ENCODE measurements around the gene FAM20A. TPM values are rescaled to one million over a fixed set of nuclear protein-coding genes. Genes with fewer than 3 reads are reported as not detected.

The FAM20A gene
- total RNA-seq, 6 experiments from 2014 or later, result not detected

GRCh38 chr17:68598545-68598961 is 2.6 kb downstream of the FAM20A start:
- Mint-ChIP-seq H3K27ac (no peak overlapping the region), H3K4me1 (ENCODE audit: low read depth) (peaks cover 10% of the 10 kb centered on the region; the same call in 1 of the 2 replicates)

GRCh38 chr17:68598074-68598473 is 3.1 kb downstream of the FAM20A start:
- Mint-ChIP-seq H3K27ac (no peak overlapping the region), H3K4me1 (ENCODE audit: low read depth) (peaks cover 10% of the 10 kb centered on the region; the same call in 1 of the 2 replicates), H3K36me3 (ENCODE audit: low read depth) (no peaks in the 10 kb centered on the region), H3K9me3 (no peaks in the 10 kb centered on the region), H3K27me3 (ENCODE audit: insufficient read depth) (peaks cover 22% of the 10 kb centered on the region), H3K4me3 (no peak overlapping the region)
- TF ChIP-seq, protein P1, sequence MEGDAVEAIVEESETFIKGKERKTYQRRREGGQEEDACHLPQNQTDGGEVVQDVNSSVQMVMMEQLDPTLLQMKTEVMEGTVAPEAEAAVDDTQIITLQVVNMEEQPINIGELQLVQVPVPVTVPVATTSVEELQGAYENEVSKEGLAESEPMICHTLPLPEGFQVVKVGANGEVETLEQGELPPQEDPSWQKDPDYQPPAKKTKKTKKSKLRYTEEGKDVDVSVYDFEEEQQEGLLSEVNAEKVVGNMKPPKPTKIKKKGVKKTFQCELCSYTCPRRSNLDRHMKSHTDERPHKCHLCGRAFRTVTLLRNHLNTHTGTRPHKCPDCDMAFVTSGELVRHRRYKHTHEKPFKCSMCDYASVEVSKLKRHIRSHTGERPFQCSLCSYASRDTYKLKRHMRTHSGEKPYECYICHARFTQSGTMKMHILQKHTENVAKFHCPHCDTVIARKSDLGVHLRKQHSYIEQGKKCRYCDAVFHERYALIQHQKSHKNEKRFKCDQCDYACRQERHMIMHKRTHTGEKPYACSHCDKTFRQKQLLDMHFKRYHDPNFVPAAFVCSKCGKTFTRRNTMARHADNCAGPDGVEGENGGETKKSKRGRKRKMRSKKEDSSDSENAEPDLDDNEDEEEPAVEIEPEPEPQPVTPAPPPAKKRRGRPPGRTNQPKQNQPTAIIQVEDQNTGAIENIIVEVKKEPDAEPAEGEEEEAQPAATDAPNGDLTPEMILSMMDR (IDR thresholded peaks at IDR 0.05), result no peak
- no peak for DNase-seq

More at GRCh38 chr17:68598545-68598961, 2.6 kb downstream of the FAM20A start:
- TF ChIP-seq, protein P1 (IDR thresholded peaks at IDR 0.05), result no peak
- H3K4me3 Mint-ChIP-seq, result no peak overlapping the region
- H3K36me3 Mint-ChIP-seq (ENCODE audit: low read depth), result no peaks in the 10 kb centered on the region
- H3K27me3 Mint-ChIP-seq (ENCODE audit: insufficient read depth), result peaks cover 25% of the 10 kb centered on the region
- no peaks in the 10 kb centered on the region for H3K9me3 Mint-ChIP-seq
- no peak for DNase-seq

DNA sequence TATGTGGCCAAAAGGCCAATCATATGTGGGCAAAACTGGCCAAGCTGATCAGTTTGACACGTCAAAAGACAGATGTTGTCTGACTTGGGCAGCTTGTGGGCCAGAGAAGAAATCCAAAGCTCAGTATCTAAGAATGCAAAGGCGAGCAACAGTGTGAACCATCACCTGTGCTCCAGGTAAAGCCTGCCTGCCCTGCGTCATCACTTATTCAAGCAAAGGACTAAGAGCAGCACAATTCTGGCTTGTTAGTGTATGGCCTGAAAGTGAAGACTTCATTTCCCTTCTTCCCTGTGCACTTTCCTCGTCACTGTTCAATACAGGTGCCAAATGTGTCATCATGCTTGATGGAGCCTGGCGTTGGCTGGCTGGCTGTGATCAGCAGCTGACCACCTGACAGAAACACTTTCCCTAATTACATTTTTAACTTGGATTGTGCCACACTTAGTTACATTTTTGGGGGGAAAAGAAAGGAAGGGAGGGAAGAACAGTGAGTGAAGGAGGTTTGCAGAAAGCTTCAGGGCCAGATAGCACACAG is 4.7 kb downstream of the FAM20A start:
- H3K4me3 Mint-ChIP-seq, result no peak overlapping the region
- H3K36me3 Mint-ChIP-seq (ENCODE audit: low read depth), result no peaks in the 10 kb centered on the region
- TF ChIP-seq, protein P1 (IDR thresholded peaks at IDR 0.05), result no peak
- H3K27me3 Mint-ChIP-seq (ENCODE audit: insufficient read depth), result peaks cover 16% of the 10 kb centered on the region
- H3K9me3 Mint-ChIP-seq, result no peaks in the 10 kb centered on the region
- H3K4me1 Mint-ChIP-seq (ENCODE audit: low read depth), result peaks cover 10% of the 10 kb centered on the region; the same call in 1 of the 2 replicates
- H3K27ac Mint-ChIP-seq, result no peak overlapping the region
- no peak for DNase-seq

GRCh38 chr17:68595986-68596385 is 5.2 kb downstream of the FAM20A start:
- H3K27me3 Mint-ChIP-seq (ENCODE audit: insufficient read depth), result peaks cover 15% of the 10 kb centered on the region
- peaks cover 10% of the 10 kb centered on the region; the same call in 1 of the 2 replicates for H3K4me1 Mint-ChIP-seq (ENCODE audit: low read depth)
- H3K9me3 Mint-ChIP-seq, result no peaks in the 10 kb centered on the region
- TF ChIP-seq, protein P1 (IDR thresholded peaks at IDR 0.05), result no peak
- H3K36me3 Mint-ChIP-seq (ENCODE audit: low read depth), result no peaks in the 10 kb centered on the region
- no peak overlapping the region for H3K27ac Mint-ChIP-seq
- H3K4me3 Mint-ChIP-seq, result no peak overlapping the region
- DNase-seq, result no peak

DNA sequence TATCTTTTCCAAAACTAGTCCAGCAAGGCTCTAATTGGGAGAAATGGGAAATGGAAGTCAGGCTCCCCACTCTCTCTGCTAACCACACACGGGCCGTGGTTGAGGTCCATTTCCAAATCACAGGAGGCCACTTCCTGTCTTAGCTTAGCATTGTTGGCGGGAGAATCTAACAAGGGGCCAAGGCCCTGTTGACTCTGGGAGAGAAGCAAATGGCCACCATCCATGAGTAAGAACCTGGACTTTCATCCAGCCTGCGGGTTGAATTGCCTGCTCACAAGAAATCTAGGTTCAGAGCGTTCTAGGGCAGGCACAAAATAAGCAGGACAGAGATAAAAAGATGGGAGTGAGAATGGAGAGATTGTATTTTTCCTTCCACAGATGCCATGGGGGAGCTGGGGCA is 5.7 kb downstream of the FAM20A start:
- H3K27ac Mint-ChIP-seq, result no peak overlapping the region
- H3K4me3 Mint-ChIP-seq, result no peak overlapping the region
- H3K4me1 Mint-ChIP-seq (ENCODE audit: low read depth), result peaks cover 10% of the 10 kb centered on the region; the same call in 1 of the 2 replicates
- H3K9me3 Mint-ChIP-seq, result no peaks in the 10 kb centered on the region
- peaks cover 15% of the 10 kb centered on the region for H3K27me3 Mint-ChIP-seq (ENCODE audit: insufficient read depth)
- TF ChIP-seq, protein P1 (IDR thresholded peaks at IDR 0.05), result no peak
- no peaks in the 10 kb centered on the region for H3K36me3 Mint-ChIP-seq (ENCODE audit: low read depth)
- DNase-seq, result no peak

All from HFFc6 (cell line).